WTC11 (cell line): ENCODE measurements around the gene CRADD. TPM values are rescaled to one million over a fixed set of nuclear protein-coding genes. Genes with fewer than 3 reads are reported as not detected.

ENCODE experiments used
- ATAC-seq: fragments of 200-7000 bp; cut with Tn5 transposase; 2 replicates; pipeline ENCODE4 v1.10.0; 2021; ENCODE audit warnings: mild to moderate bottlenecking, moderate library complexity
- CTCF ChIA-PET: fragments of 300-600 bp; sonication (Branson Sonifier 250); formaldehyde crosslinking; loops from one replicate; lab custom pipeline; 2021; ENCODE audit warnings: antibody characterized with exemption; lab: Charles Lee
- POLR2A ChIA-PET: fragments of 350-600 bp; sonication (Branson Sonifier 250); formaldehyde crosslinking; loops from one replicate; lab custom pipeline; 2021; ENCODE audit warnings: antibody characterized with exemption; lab: Charles Lee
- DNase-seq: peaks from one replicate; pipeline ENCODE4 v3.0.0; 2021; ENCODE audit warnings: low spot score
- H3K27ac Mint-ChIP-seq: 2 replicates; pipeline ENCODE4 v1.8.0; 2021; ENCODE audit warnings: mixed read lengths
- H3K27me3 Mint-ChIP-seq: 2 replicates; pipeline ENCODE4 v1.8.0; 2021; ENCODE audit warnings: low read depth, mild to moderate bottlenecking, moderate library complexity, mixed read lengths
- H3K36me3 Mint-ChIP-seq: 2 replicates; pipeline ENCODE4 v1.8.0; 2021; ENCODE audit warnings: mixed read lengths
- H3K4me1 Mint-ChIP-seq: 2 replicates; pipeline ENCODE4 v1.8.0; 2022; ENCODE audit warnings: mixed read lengths
- H3K4me3 Mint-ChIP-seq: 2 replicates; pipeline ENCODE4 v1.8.0; 2021; ENCODE audit warnings: mild to moderate bottlenecking, moderate library complexity, mixed read lengths
- H3K9me3 Mint-ChIP-seq: 2 replicates; pipeline ENCODE4 v1.8.0; 2021; ENCODE audit warnings: mixed read lengths
- ARID4B ChIP-seq: sonication (generic); formaldehyde crosslinking; IDR thresholded peaks from 2 replicates; pipeline ENCODE4 v1.8.0; 2023; ENCODE audit warnings: missing genetic modification reagents, mild to moderate bottlenecking, borderline replicate concordance
- ATF1 ChIP-seq: sonication (generic); formaldehyde crosslinking; IDR thresholded peaks from 2 replicates; pipeline ENCODE4 v1.8.1; 2023; ENCODE audit warnings: mild to moderate bottlenecking, moderate library complexity, missing genetic modification reagents
- CDX4 ChIP-seq: fragments of 250-450 bp; sonication (Bioruptor Pico); IDR thresholded peaks from 2 replicates; pipeline ENCODE4 v1.9.0; 2021; ENCODE audit warnings: moderate library complexity, mild to moderate bottlenecking, inconsistent platforms, borderline replicate concordance
- E2F5 ChIP-seq: sonication (generic); formaldehyde crosslinking; IDR thresholded peaks from 2 replicates; pipeline ENCODE4 v1.8.1; 2022; ENCODE audit warnings: mild to moderate bottlenecking, moderate library complexity, missing genetic modification reagents
- EMX1 ChIP-seq: fragments of 250-450 bp; sonication (Bioruptor Pico); IDR thresholded peaks from 2 replicates; pipeline ENCODE4 v1.8.0; 2021; ENCODE audit warnings: mild to moderate bottlenecking
- FOXP1 ChIP-seq: sonication (generic); formaldehyde crosslinking; IDR thresholded peaks from 2 replicates; pipeline ENCODE4 v1.8.0; 2022; ENCODE audit warnings: missing genetic modification reagents, mild to moderate bottlenecking, moderate library complexity, borderline replicate concordance
- IRF1 ChIP-seq: sonication (generic); formaldehyde crosslinking; IDR thresholded peaks from 2 replicates; pipeline ENCODE4 v1.8.0; 2023; ENCODE audit warnings: missing genetic modification reagents
- JAZF1 ChIP-seq: fragments of 250-450 bp; sonication (Bioruptor Pico); IDR thresholded peaks from 2 replicates; pipeline ENCODE4 v1.9.0; 2021; ENCODE audit warnings: moderate library complexity, mild to moderate bottlenecking, inconsistent platforms
- JUN ChIP-seq: sonication (generic); formaldehyde crosslinking; IDR thresholded peaks from 2 replicates; pipeline ENCODE4 v1.8.0; 2023; ENCODE audit warnings: mild to moderate bottlenecking, missing genetic modification reagents
- NFATC4 ChIP-seq: fragments of 250-450 bp; sonication (Bioruptor Pico); IDR thresholded peaks from 2 replicates; pipeline ENCODE4 v1.9.0; 2021; ENCODE audit warnings: mild to moderate bottlenecking
- NFE2L1 ChIP-seq: sonication (generic); formaldehyde crosslinking; IDR thresholded peaks from 2 replicates; pipeline ENCODE4 v1.8.1; 2023; ENCODE audit warnings: missing genetic modification reagents
- NFYB ChIP-seq: sonication (generic); formaldehyde crosslinking; conservative IDR thresholded peaks from 2 replicates; pipeline ENCODE4 v1.8.0; 2022; ENCODE audit warnings: low read depth, missing genetic modification reagents
- NR1H2 ChIP-seq: sonication (generic); formaldehyde crosslinking; IDR thresholded peaks from 2 replicates; pipeline ENCODE4 v1.9.0; 2021; ENCODE audit warnings: mild to moderate bottlenecking, moderate library complexity, missing genetic modification reagents
- NR3C1 ChIP-seq: sonication (generic); formaldehyde crosslinking; conservative IDR thresholded peaks from 2 replicates; pipeline ENCODE4 v1.8.1; 2023; ENCODE audit warnings: low read depth, mild to moderate bottlenecking, missing genetic modification reagents
- SP1 ChIP-seq: sonication (generic); formaldehyde crosslinking; conservative IDR thresholded peaks from 2 replicates; pipeline ENCODE4 v1.8.1; 2022; ENCODE audit warnings: missing genetic modification reagents
- TP53 ChIP-seq: sonication (generic); formaldehyde crosslinking; IDR thresholded peaks from 2 replicates; pipeline ENCODE4 v1.8.1; 2023; ENCODE audit warnings: mild to moderate bottlenecking, missing genetic modification reagents
- ZNF121 ChIP-seq: sonication (generic); formaldehyde crosslinking; IDR thresholded peaks from 2 replicates; pipeline ENCODE4 v1.8.0; 2023; ENCODE audit warnings: missing genetic modification reagents
- ZNF219 ChIP-seq: sonication (generic); formaldehyde crosslinking; IDR thresholded peaks from 2 replicates; pipeline ENCODE4 v1.8.0; 2023; ENCODE audit warnings: missing genetic modification reagents, mild to moderate bottlenecking, borderline replicate concordance
- ZNF232 ChIP-seq: sonication (generic); formaldehyde crosslinking; IDR thresholded peaks from 2 replicates; pipeline ENCODE4 v1.8.0; 2022; ENCODE audit warnings: mild to moderate bottlenecking, missing genetic modification reagents
- ZNF423 ChIP-seq: fragments of 250-450 bp; sonication (Bioruptor Pico); IDR thresholded peaks from 2 replicates; pipeline ENCODE4 v2.1.2; 2022; ENCODE audit warnings: mild to moderate bottlenecking, moderate library complexity
- ZNF671 ChIP-seq: fragments of 250-450 bp; sonication (Bioruptor Pico); IDR thresholded peaks from 2 replicates; pipeline ENCODE4 v1.8.0; 2021; ENCODE audit warnings: mild to moderate bottlenecking
- total RNA-seq: library from RNA; stranded (reverse); gene quantifications from 3 replicates; pipeline ENCODE4 v1.2.3, GENCODE V29; 2021

Gene CRADD
- total RNA-seq, 1 experiment from 2014 or later, result 11.6 TPM

- CTCF ChIA-PET, result no interaction called here
These were observed 60.5 kb downstream of the CRADD start for GRCh38 chr12:93737457-93738198.

GRCh38 chr12:93738199-93739058 is 61.3 kb downstream of the CRADD start:
- no peak overlapping the region for H3K4me3 Mint-ChIP-seq
- H3K27ac Mint-ChIP-seq, result no peak overlapping the region; the same call in 1 of the 2 replicates
- DNase-seq (no peak), ATAC-seq (no peak)
- no peaks in the 10 kb centered on the region for H3K36me3 Mint-ChIP-seq
- ChIA-PET POLR2A (no interaction called here), CTCF (no interaction called here)
- no peaks in the 10 kb centered on the region for H3K27me3 Mint-ChIP-seq
- H3K4me1 Mint-ChIP-seq, result peaks cover 48% of the 10 kb centered on the region
- no peaks in the 10 kb centered on the region for H3K9me3 Mint-ChIP-seq
- TF ChIP-seq JAZF1 (no peak), CDX4 (CRISPR knock-in tag) (no peak), NFE2L1 (CRISPR knock-in tag) (no peak), NR1H2 (no peak), SP1 (no peak), ZNF232 (CRISPR knock-in tag) (no peak), E2F5 (CRISPR knock-in tag) (no peak), IRF1 (CRISPR knock-in tag) (no peak), NFYB (CRISPR knock-in tag) (no peak), NR3C1 (CRISPR knock-in tag) (no peak), ZNF423 (no peak), JUN (CRISPR knock-in tag) (no peak)

More at GRCh38 chr12:93737457-93738198, 60.5 kb downstream of the CRADD start:
- Mint-ChIP-seq H3K9me3 (no peaks in the 10 kb centered on the region), H3K36me3 (no peaks in the 10 kb centered on the region), H3K27me3 (no peaks in the 10 kb centered on the region), H3K4me3 (no peak overlapping the region), H3K4me1 (peaks cover 43% of the 10 kb centered on the region), H3K27ac (no peak overlapping the region; the same call in 1 of the 2 replicates)
- POLR2A ChIA-PET, result no interaction called here
- DNase-seq (no peak), ATAC-seq (no peak)
- TF ChIP-seq CDX4 (CRISPR knock-in tag), result no peak
- no peak for TF ChIP-seq NFATC4
- TF ChIP-seq NFE2L1 (CRISPR knock-in tag), result no peak
- no peak for TF ChIP-seq IRF1 (CRISPR knock-in tag)
- no peak for TF ChIP-seq NR1H2
- TF ChIP-seq ATF1 (CRISPR knock-in tag), result no peak
- TF ChIP-seq NR3C1 (CRISPR knock-in tag), result no peak
- TF ChIP-seq TP53, result no peak
- TF ChIP-seq ZNF671 (CRISPR knock-in tag), result no peak
- no peak for TF ChIP-seq FOXP1 (CRISPR knock-in tag)
- no peak for TF ChIP-seq ZNF219 (CRISPR knock-in tag)
- TF ChIP-seq ZNF121, result no peak
- no peak for TF ChIP-seq ARID4B
- no peak for TF ChIP-seq EMX1
- TF ChIP-seq, all 79 proteins: peak for 0
